Measurements from ENCODE around the gene UCHL5.

Gene UCHL5

GRCh38 chr1:193009501-193009900 is 49.7 kb downstream of the UCHL5 start:
- TF ChIP-seq GATA3 (IDR thresholded peaks at IDR 0.05; ENCODE audit: low read depth, low read length) = no peak
- no peak for TF ChIP-seq GATA2 (IDR thresholded peaks at IDR 0.05; ENCODE audit: low read depth, low read length)

GRCh38 chr1:193005785-193006184 is 53.4 kb downstream of the UCHL5 start:
- TF ChIP-seq GATA3 (IDR thresholded peaks at IDR 0.05; ENCODE audit: low read depth, low read length) = no peak
- TF ChIP-seq GATA2 (IDR thresholded peaks at IDR 0.05; ENCODE audit: low read depth, low read length) = no peak

GRCh38 chr1:192998536-192998935 is 60.6 kb downstream of the UCHL5 start:
- TF ChIP-seq GATA2 (IDR thresholded peaks at IDR 0.05; ENCODE audit: low read depth, low read length) (no peak), GATA3 (IDR thresholded peaks at IDR 0.05; ENCODE audit: low read depth, low read length) (no peak)

- no peak for TF ChIP-seq GATA2 (IDR thresholded peaks at IDR 0.05; ENCODE audit: low read depth, low read length)
- TF ChIP-seq GATA3 (IDR thresholded peaks at IDR 0.05; ENCODE audit: low read depth, low read length) = no peak
Observed at GRCh38 chr1:192994141-192994540, 65.0 kb downstream of the UCHL5 start.

- TF ChIP-seq GATA3 (IDR thresholded peaks at IDR 0.05; ENCODE audit: low read depth, low read length) = no peak
- TF ChIP-seq GATA2 (IDR thresholded peaks at IDR 0.05; ENCODE audit: low read depth, low read length) = no peak
Observed at GRCh38 chr1:192993426-192994085, 65.6 kb downstream of the UCHL5 start.

- TF ChIP-seq GATA2 (IDR thresholded peaks at IDR 0.05; ENCODE audit: low read depth, low read length) (no peak), GATA3 (IDR thresholded peaks at IDR 0.05; ENCODE audit: low read depth, low read length) (no peak)
Observed at GRCh38 chr1:192986110-192986747, 72.9 kb downstream of the UCHL5 start.

GRCh38 chr1:192984080-192984479 is 75.1 kb downstream of the UCHL5 start:
- TF ChIP-seq GATA3 (IDR thresholded peaks at IDR 0.05; ENCODE audit: low read depth, low read length) = no peak
- no peak for TF ChIP-seq GATA2 (IDR thresholded peaks at IDR 0.05; ENCODE audit: low read depth, low read length)

- no peak for TF ChIP-seq GATA2 (IDR thresholded peaks at IDR 0.05; ENCODE audit: low read depth, low read length)
- TF ChIP-seq GATA3 (IDR thresholded peaks at IDR 0.05; ENCODE audit: low read depth, low read length) = no peak
Observed at GRCh38 chr1:192983349-192983980, 75.7 kb downstream of the UCHL5 start.

GRCh38 chr1:192980856-192981255 is 78.3 kb downstream of the UCHL5 start:
- TF ChIP-seq GATA3 (IDR thresholded peaks at IDR 0.05; ENCODE audit: low read depth, low read length) (no peak), GATA2 (IDR thresholded peaks at IDR 0.05; ENCODE audit: low read depth, low read length) (no peak)

- TF ChIP-seq GATA3 (IDR thresholded peaks at IDR 0.05; ENCODE audit: low read depth, low read length) (no peak), GATA2 (IDR thresholded peaks at IDR 0.05; ENCODE audit: low read depth, low read length) (no peak)
Observed at GRCh38 chr1:192979542-192979941, 79.6 kb downstream of the UCHL5 start.

GRCh38 chr1:192978195-192978710 is 80.9 kb downstream of the UCHL5 start:
- TF ChIP-seq GATA3 (IDR thresholded peaks at IDR 0.05; ENCODE audit: low read depth, low read length) = no peak
- no peak for TF ChIP-seq GATA2 (IDR thresholded peaks at IDR 0.05; ENCODE audit: low read depth, low read length)

GRCh38 chr1:192977089-192977706 is 82.0 kb downstream of the UCHL5 start:
- no peak for TF ChIP-seq GATA3 (IDR thresholded peaks at IDR 0.05; ENCODE audit: low read depth, low read length)
- TF ChIP-seq GATA2 (IDR thresholded peaks at IDR 0.05; ENCODE audit: low read depth, low read length) = no peak

- TF ChIP-seq GATA2 (IDR thresholded peaks at IDR 0.05; ENCODE audit: low read depth, low read length) = no peak
- TF ChIP-seq GATA3 (IDR thresholded peaks at IDR 0.05; ENCODE audit: low read depth, low read length) = no peak
Observed at GRCh38 chr1:192976576-192976975, 82.6 kb downstream of the UCHL5 start.

- TF ChIP-seq GATA3 (IDR thresholded peaks at IDR 0.05; ENCODE audit: low read depth, low read length) = no peak
- no peak for TF ChIP-seq GATA2 (IDR thresholded peaks at IDR 0.05; ENCODE audit: low read depth, low read length)
Observed at GRCh38 chr1:192974701-192975100, 84.5 kb downstream of the UCHL5 start.

Data from SH-SY5Y (cell line).